Measurements from ENCODE around the gene SRPX2. TPM values are rescaled to one million over a fixed set of nuclear protein-coding genes. Genes with fewer than 3 reads are reported as not detected.

The SRPX2 gene
- total RNA-seq, 1 experiment from 2014 or later = 77.8 TPM

- Histone ChIP-seq H3K4me2 (no peak overlapping the region), H3K79me2 (ENCODE audit: low read depth) (no peaks in the 10 kb centered on the region), H3K4me1 (replicated peaks; ENCODE audit: insufficient read depth) (peaks cover 12% of the 10 kb centered on the region; the same call in 1 of the 2 replicates), H3K9me3 (ENCODE audit: insufficient read depth, low read depth) (no peaks in the 10 kb centered on the region), H2AFZ (no peak overlapping the region), H3F3A (ENCODE audit: insufficient read depth, low read depth) (no peaks in the 10 kb centered on the region), H4K20me1 (ENCODE audit: insufficient read depth) (no peaks in the 10 kb centered on the region), H3K36me3 (ENCODE audit: low read depth) (0 out of 2 replicates have a peak, but pooled peaks cover 7% of the 10 kb centered on the region), H3K27me3 (ENCODE audit: insufficient read depth, low read depth) (no peaks in the 10 kb centered on the region), H3K9me2 (ENCODE audit: insufficient read depth) (no peaks in the 10 kb centered on the region), H3K4me3 (no peak overlapping the region), H3K27ac (no peak overlapping the region)
- ChIA-PET CTCF (no interaction called here), POLR2A (ENCODE audit: unreplicated experiment) (no interaction called here)
- no peak for DNase-seq
- no TSS peak for BruUV-seq (replicated peaks)
- intact Hi-C loops (cut with micrococcal nuclease; ENCODE audit: unreplicated experiment) = loop anchor here (10.0 kb wide), 1 partner anchor 527 kb away; no protein-coding TSS in a partner anchor
- TF ChIP-seq CTCF (conservative IDR thresholded peaks at IDR 0.05) (no peak), EZH2 (IDR thresholded peaks at IDR 0.05; ENCODE audit: low read depth) (no peak)
Observed at GRCh38 chrX:100677611-100678181, 33.7 kb downstream of the SRPX2 start.

GRCh38 chrX:100680756-100681155 lies 36.8 kb downstream of the SRPX2 start:
- Histone ChIP-seq H3K4me3 (no peak overlapping the region), H3K27ac (no peak overlapping the region), H3K27me3 (ENCODE audit: insufficient read depth, low read depth) (no peaks in the 10 kb centered on the region), H3F3A (ENCODE audit: insufficient read depth, low read depth) (peaks cover 6% of the 10 kb centered on the region; the same call in 1 of the 2 replicates), H3K79me2 (ENCODE audit: low read depth) (no peaks in the 10 kb centered on the region), H4K20me1 (ENCODE audit: insufficient read depth) (no peaks in the 10 kb centered on the region), H3K9me2 (ENCODE audit: insufficient read depth) (no peaks in the 10 kb centered on the region), H3K4me1 (replicated peaks; ENCODE audit: insufficient read depth) (no peaks in the 10 kb centered on the region), H3K36me3 (ENCODE audit: low read depth) (no peaks in the 10 kb centered on the region), H3K4me2 (no peak overlapping the region), H3K9me3 (ENCODE audit: insufficient read depth, low read depth) (no peaks in the 10 kb centered on the region), H2AFZ (no peak overlapping the region)
- TF ChIP-seq CTCF (conservative IDR thresholded peaks at IDR 0.05) (no peak), EZH2 (IDR thresholded peaks at IDR 0.05; ENCODE audit: low read depth) (no peak)
- intact Hi-C loops (cut with micrococcal nuclease; ENCODE audit: unreplicated experiment) = no loop called here
- BruUV-seq (replicated peaks) = no TSS peak
- ChIA-PET CTCF (no interaction called here), POLR2A (ENCODE audit: unreplicated experiment) (no interaction called here)
- no peak for DNase-seq

GRCh38 chrX:100681599-100681998 lies 37.6 kb downstream of the SRPX2 start:
- CTCF ChIA-PET = no interaction called here

More at GRCh38 chrX:100681599-100681998, 37.6 kb downstream of the SRPX2 start:
- no peaks in the 10 kb centered on the region for H3K9me2 ChIP-seq (ENCODE audit: insufficient read depth)
- no TSS peak for BruUV-seq (replicated peaks)
- POLR2A ChIA-PET (ENCODE audit: unreplicated experiment) = no interaction called here
- no peaks in the 10 kb centered on the region for H3K27me3 ChIP-seq (ENCODE audit: insufficient read depth, low read depth)
- H2AFZ ChIP-seq = no peak overlapping the region
- intact Hi-C loops (cut with micrococcal nuclease; ENCODE audit: unreplicated experiment) = no loop called here
- no peaks in the 10 kb centered on the region for H3K79me2 ChIP-seq (ENCODE audit: low read depth)
- H3K4me1 ChIP-seq (replicated peaks; ENCODE audit: insufficient read depth) = no peaks in the 10 kb centered on the region
- no peak for DNase-seq
- H3K9me3 ChIP-seq (ENCODE audit: insufficient read depth, low read depth) = no peaks in the 10 kb centered on the region
- H3K4me3 ChIP-seq = no peak overlapping the region
- no peak overlapping the region for H3K4me2 ChIP-seq
- no peak overlapping the region for H3K27ac ChIP-seq
- TF ChIP-seq EZH2 (IDR thresholded peaks at IDR 0.05; ENCODE audit: low read depth) (no peak), CTCF (conservative IDR thresholded peaks at IDR 0.05) (no peak)
- H4K20me1 ChIP-seq (ENCODE audit: insufficient read depth) = no peaks in the 10 kb centered on the region
- H3F3A ChIP-seq (ENCODE audit: insufficient read depth, low read depth) = peaks cover 6% of the 10 kb centered on the region; the same call in 1 of the 2 replicates
- H3K36me3 ChIP-seq (ENCODE audit: low read depth) = no peaks in the 10 kb centered on the region

Measured in PC-9 (cell line).